ENCODE results near the gene DTD1. TPM values are rescaled to one million over a fixed set of nuclear protein-coding genes. Genes with fewer than 3 reads are reported as not detected.
A peak's percentile ranks its signal among the peaks of the same experiment; 100 is the strongest.

Gene DTD1
- polyA plus RNA-seq, 6 donors from 2014 or later: 32.8 to 58.4 (median 39.3) TPM

GRCh38 chr20:18678549-18679419 lies 90.9 kb downstream of the DTD1 start:
- H3K27ac Mint-ChIP-seq: peak overlapping the region; percentile 44 to 95 (median 81)
- ATAC-seq (ENCODE audit: low read depth in 2 of 2) (peak; percentile 72 to 79), DNase-seq (peak; percentile 14)
- H3K27me3 Mint-ChIP-seq: no peaks in the 10 kb centered on the region
- peaks cover 0 to 2% (median 0%) of the 10 kb centered on the region in 7 donors for H3K9me3 Mint-ChIP-seq
- peak overlapping the region in 7 of 8 donors; percentile 17 to 77 (median 61) for H3K4me3 Mint-ChIP-seq
- peaks cover 21 to 33% (median 31%) of the 10 kb centered on the region in 3 donors for H3K4me1 Mint-ChIP-seq
- no peaks in the 10 kb centered on the region for H3K36me3 Mint-ChIP-seq

DNA sequence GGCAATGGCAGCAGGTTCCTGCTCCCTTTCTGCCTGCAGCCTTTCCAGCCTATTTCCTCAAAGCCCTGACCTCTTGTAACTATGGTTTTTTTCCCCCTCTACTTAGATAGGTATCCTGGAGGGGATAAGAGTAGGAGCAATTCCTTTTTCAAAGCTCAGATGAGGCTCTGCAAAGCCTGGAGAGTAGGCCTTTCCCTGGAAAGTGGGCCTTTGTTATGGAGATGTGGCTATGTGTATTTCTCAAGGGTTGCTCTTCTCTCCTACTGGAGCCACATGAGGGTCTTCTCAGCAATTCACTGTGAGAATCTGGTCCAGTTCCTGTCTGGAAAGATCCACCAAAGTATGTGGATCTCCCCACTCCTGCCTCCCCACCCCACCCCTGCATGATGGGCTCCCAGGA lies 96.0 kb downstream of the DTD1 start:
- H3K4me3 Mint-ChIP-seq: no peak overlapping the region
- DNase-seq: no peak
- H3K36me3 Mint-ChIP-seq: no peaks in the 10 kb centered on the region
- peaks cover 0 to under 1% (median 0%) of the 10 kb centered on the region in 7 donors for H3K9me3 Mint-ChIP-seq
- no peak for ATAC-seq (ENCODE audit: low read depth in 2 of 2)
- H3K27ac Mint-ChIP-seq: peak overlapping the region in 1 of 6 donors; percentile 53
- no peaks in the 10 kb centered on the region for H3K27me3 Mint-ChIP-seq
- peaks cover 10 to 27% (median 23%) of the 10 kb centered on the region in 3 donors for H3K4me1 Mint-ChIP-seq

- Mint-ChIP-seq H3K36me3 (no peaks in the 10 kb centered on the region), H3K27ac (peak overlapping the region in 1 of 6 donors; percentile 53), H3K4me3 (no peak overlapping the region), H3K4me1 (peaks cover 4 to 21% (median 13%) of the 10 kb centered on the region in 3 donors), H3K9me3 (no peaks in the 10 kb centered on the region), H3K27me3 (no peaks in the 10 kb centered on the region)
- no peak for ATAC-seq (ENCODE audit: low read depth in 2 of 2)
- DNase-seq: no peak
Observed at GRCh38 chr20:18684775-18685174, 96.9 kb downstream of the DTD1 start.

DNA sequence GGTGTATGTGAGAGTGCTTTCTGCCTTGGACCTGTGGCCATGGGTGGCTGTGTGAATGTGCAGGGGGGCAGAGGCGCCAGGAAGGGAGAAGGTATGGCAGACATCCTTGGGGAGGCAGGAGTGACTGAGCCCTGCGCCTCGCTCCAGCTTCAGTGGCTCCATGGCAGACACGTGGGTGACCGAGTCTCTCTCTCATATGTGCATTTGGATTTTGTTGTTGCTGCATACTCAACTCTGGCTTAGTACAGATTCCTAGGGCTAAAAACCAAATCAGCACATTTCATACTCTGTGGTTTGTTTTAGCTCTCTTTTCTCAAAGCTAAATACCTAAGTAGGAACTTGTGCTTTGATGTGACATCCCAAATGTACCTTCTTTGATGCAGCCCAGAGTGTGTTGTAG lies 97.6 kb downstream of the DTD1 start:
- Mint-ChIP-seq H3K36me3 (no peaks in the 10 kb centered on the region), H3K9me3 (no peaks in the 10 kb centered on the region), H3K4me3 (no peak overlapping the region), H3K27me3 (no peaks in the 10 kb centered on the region), H3K4me1 (peaks cover 4 to 21% (median 12%) of the 10 kb centered on the region in 3 donors), H3K27ac (peak overlapping the region in 2 of 6 donors; percentile 52 to 76)
- ATAC-seq (ENCODE audit: low read depth in 2 of 2): no peak
- DNase-seq: no peak

DNA sequence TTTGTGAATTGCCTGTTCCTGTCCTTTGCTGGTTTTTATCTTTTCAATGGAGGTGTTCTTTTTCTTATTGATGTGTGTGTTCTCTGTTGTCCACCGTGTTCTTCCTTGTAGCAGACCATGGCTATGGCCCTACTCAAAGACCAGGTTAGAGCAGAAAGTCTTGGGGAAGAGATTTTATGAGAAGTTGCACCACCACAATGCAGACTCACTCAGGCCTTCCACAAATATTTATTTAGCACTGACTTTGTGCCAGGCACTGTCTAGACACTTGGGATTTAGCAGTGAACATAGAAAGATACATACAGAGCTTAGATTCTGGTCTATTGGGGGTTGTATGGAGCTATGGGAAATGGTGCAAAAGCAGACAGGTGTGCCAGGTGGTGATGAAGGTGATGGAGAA lies 98.8 kb downstream of the DTD1 start:
- H3K27ac Mint-ChIP-seq: peak overlapping the region in 1 of 6 donors; percentile 7
- H3K4me1 Mint-ChIP-seq: peaks cover 4 to 16% (median 12%) of the 10 kb centered on the region in 3 donors
- no peaks in the 10 kb centered on the region for H3K9me3 Mint-ChIP-seq
- no peaks in the 10 kb centered on the region for H3K36me3 Mint-ChIP-seq
- ATAC-seq (ENCODE audit: low read depth in 2 of 2) (no peak), DNase-seq (no peak)
- H3K27me3 Mint-ChIP-seq: no peaks in the 10 kb centered on the region
- H3K4me3 Mint-ChIP-seq: no peak overlapping the region

DNA sequence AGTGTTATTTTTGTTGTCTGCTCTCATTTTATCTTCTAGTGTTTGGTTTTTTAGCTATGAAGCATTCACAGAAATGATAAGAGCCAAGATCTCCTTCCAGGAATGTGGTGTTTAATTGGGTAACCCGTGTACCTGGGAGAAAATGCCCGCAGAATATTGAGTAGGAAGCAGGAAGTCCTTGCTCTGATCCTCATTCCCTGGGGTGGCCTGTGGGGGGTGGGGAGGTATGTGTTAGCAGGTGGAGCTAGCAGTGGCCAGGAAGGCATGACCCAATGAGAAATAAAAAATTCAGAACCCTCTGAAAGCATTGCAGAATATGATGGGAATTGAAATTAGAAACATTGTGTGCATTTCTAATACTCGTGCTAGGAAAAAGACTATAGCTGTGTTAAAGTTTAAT lies 100.8 kb downstream of the DTD1 start:
- Mint-ChIP-seq H3K27me3 (no peaks in the 10 kb centered on the region), H3K9me3 (no peaks in the 10 kb centered on the region), H3K4me1 (peaks cover 4 to 6% (median 6%) of the 10 kb centered on the region in 3 donors), H3K4me3 (no peak overlapping the region), H3K27ac (no peak overlapping the region), H3K36me3 (no peaks in the 10 kb centered on the region)
- DNase-seq: no peak
- ATAC-seq (ENCODE audit: low read depth in 2 of 2): no peak

DNA sequence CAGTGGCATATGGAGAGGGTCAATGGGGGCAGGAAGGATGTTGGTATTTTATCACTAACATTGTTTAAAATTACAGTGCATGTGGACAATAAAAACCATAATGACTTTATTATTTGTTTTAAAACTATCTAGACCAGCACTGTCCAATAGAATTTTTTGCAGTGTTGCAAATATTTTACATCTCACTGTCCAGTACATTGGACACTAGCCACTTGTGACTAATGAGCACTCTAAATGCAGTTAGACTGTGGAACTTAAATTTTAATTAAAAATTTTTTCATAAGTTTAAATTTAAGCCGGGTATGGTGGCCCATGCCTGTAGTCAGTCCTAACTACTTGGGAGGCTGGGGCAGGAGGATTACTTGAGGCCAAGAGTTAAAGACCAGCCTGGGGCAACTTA lies 101.7 kb downstream of the DTD1 start:
- no peaks in the 10 kb centered on the region for H3K36me3 Mint-ChIP-seq
- ATAC-seq (ENCODE audit: low read depth in 2 of 2) (no peak), DNase-seq (no peak)
- H3K27me3 Mint-ChIP-seq: no peaks in the 10 kb centered on the region
- H3K4me3 Mint-ChIP-seq: no peak overlapping the region
- H3K4me1 Mint-ChIP-seq: peaks cover 4 to 6% (median 6%) of the 10 kb centered on the region in 3 donors
- H3K9me3 Mint-ChIP-seq: no peaks in the 10 kb centered on the region
- H3K27ac Mint-ChIP-seq: no peak overlapping the region

DNA sequence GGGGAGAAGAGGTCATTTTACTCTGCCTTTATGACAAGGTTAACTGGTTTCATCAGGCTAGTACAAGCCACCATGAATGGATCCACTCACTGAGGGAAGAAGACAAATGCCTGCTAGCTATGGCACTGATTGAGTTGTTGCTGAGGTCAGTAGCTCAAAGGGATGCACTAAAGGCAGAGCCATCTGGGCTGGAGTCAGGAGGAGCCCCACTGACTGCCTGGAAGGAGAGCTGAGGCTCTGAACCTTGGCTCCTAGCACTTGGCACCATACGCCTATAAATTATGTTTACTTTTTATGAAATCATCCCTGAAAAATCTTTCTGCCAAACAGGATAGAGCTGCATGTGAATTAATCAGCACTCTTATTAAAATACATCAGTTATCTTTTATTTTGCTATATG lies 104.6 kb downstream of the DTD1 start:
- Mint-ChIP-seq H3K4me1 (no peaks in the 10 kb centered on the region), H3K9me3 (peaks cover 0 to 1% (median 0%) of the 10 kb centered on the region in 7 donors), H3K4me3 (no peak overlapping the region), H3K27ac (peak overlapping the region in 1 of 6 donors; percentile 13), H3K27me3 (no peaks in the 10 kb centered on the region), H3K36me3 (no peaks in the 10 kb centered on the region)
- DNase-seq (no peak), ATAC-seq (ENCODE audit: low read depth in 2 of 2) (no peak)

GRCh38 chr20:18694071-18694470 lies 106.2 kb downstream of the DTD1 start:
- H3K27ac Mint-ChIP-seq: no peak overlapping the region
- no peaks in the 10 kb centered on the region for H3K27me3 Mint-ChIP-seq
- ATAC-seq (ENCODE audit: low read depth in 2 of 2) (no peak), DNase-seq (no peak)
- no peak overlapping the region for H3K4me3 Mint-ChIP-seq
- peaks cover 0 to 1% (median 0%) of the 10 kb centered on the region in 7 donors for H3K9me3 Mint-ChIP-seq
- no peaks in the 10 kb centered on the region for H3K36me3 Mint-ChIP-seq
- H3K4me1 Mint-ChIP-seq: no peaks in the 10 kb centered on the region

- Mint-ChIP-seq H3K4me3 (no peak overlapping the region), H3K9me3 (peaks cover 0 to 1% (median 0%) of the 10 kb centered on the region in 7 donors), H3K27ac (no peak overlapping the region), H3K4me1 (no peaks in the 10 kb centered on the region), H3K36me3 (no peaks in the 10 kb centered on the region), H3K27me3 (no peaks in the 10 kb centered on the region)
- ATAC-seq (ENCODE audit: low read depth in 2 of 2) (no peak), DNase-seq (no peak)
Observed at GRCh38 chr20:18695175-18695574, 107.3 kb downstream of the DTD1 start.

GRCh38 chr20:18698735-18699380 lies 111.0 kb downstream of the DTD1 start:
- ATAC-seq (ENCODE audit: low read depth in 2 of 2) (no peak), DNase-seq (no peak)
- Mint-ChIP-seq H3K4me1 (no peaks in the 10 kb centered on the region), H3K27ac (no peak overlapping the region), H3K27me3 (no peaks in the 10 kb centered on the region), H3K4me3 (no peak overlapping the region), H3K9me3 (peaks cover 0 to 1% (median 0%) of the 10 kb centered on the region in 7 donors), H3K36me3 (peaks cover 0 to 9% of the 10 kb centered on the region in 2 donors)

- Mint-ChIP-seq H3K27ac (no peak overlapping the region), H3K9me3 (peaks cover 0 to 1% (median 0%) of the 10 kb centered on the region in 7 donors), H3K4me1 (peaks cover 4 to 12% (median 11%) of the 10 kb centered on the region in 3 donors), H3K27me3 (no peaks in the 10 kb centered on the region), H3K36me3 (peaks cover 0 to 9% of the 10 kb centered on the region in 2 donors), H3K4me3 (no peak overlapping the region)
- ATAC-seq (ENCODE audit: low read depth in 2 of 2): no peak
- no peak for DNase-seq
Observed at GRCh38 chr20:18701969-18702368, 114.1 kb downstream of the DTD1 start.

DNA sequence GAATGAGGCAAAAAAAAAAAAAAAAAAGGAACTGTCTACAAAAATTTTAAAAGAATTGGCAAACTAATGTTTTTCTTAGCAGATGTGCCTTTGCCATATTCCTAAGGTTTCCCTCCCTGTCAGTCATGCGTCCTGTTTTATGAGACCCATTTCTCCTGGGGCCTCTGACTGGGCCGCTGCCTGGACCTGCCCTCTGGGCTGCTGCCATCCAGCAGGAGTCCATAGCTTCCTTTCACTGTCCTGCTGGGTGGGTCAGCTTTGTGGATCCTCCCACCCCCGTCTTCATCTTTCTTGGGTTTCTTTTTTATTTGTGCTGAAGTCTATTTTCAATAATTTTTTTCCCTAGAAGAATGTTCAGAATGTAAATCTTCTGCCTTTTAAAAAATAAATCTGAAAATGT lies 114.9 kb downstream of the DTD1 start:
- no peaks in the 10 kb centered on the region for H3K27me3 Mint-ChIP-seq
- H3K4me3 Mint-ChIP-seq: no peak overlapping the region
- H3K27ac Mint-ChIP-seq: no peak overlapping the region
- H3K9me3 Mint-ChIP-seq: no peaks in the 10 kb centered on the region
- ATAC-seq (ENCODE audit: low read depth in 2 of 2): no peak
- no peak for DNase-seq
- H3K36me3 Mint-ChIP-seq: peaks cover 0 to 9% of the 10 kb centered on the region in 2 donors
- peaks cover 4 to 12% (median 11%) of the 10 kb centered on the region in 3 donors for H3K4me1 Mint-ChIP-seq

DNA sequence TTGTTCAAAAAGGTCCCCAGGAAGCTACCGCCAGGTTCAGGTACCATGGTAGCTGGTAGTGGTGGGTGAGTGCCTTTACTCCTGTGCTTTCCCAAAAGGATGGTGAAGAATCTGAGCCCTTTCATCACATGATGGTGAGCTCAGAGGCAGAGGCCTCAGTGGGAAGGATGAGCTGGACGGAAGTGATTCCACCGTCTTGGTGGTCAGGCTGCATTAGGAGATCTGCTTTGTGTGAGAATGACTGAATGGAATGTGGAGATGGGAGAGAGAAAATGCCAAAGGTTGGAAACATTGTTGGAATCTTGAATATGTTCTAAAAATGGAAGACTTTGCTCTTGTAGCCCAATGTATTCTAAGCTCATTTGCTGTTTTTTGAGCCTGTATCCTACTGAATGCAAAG lies 117.6 kb downstream of the DTD1 start:
- no peak for DNase-seq
- H3K27me3 Mint-ChIP-seq: no peaks in the 10 kb centered on the region
- H3K36me3 Mint-ChIP-seq: peaks cover 0 to 6% of the 10 kb centered on the region in 2 donors
- no peak overlapping the region for H3K27ac Mint-ChIP-seq
- H3K9me3 Mint-ChIP-seq: no peaks in the 10 kb centered on the region
- no peak overlapping the region for H3K4me3 Mint-ChIP-seq
- peaks cover 4 to 12% (median 11%) of the 10 kb centered on the region in 3 donors for H3K4me1 Mint-ChIP-seq
- no peak for ATAC-seq (ENCODE audit: low read depth in 2 of 2)
